CD4-positive, alpha-beta T cell treated with Interleukin-21 for 1 hour (primary cell): ENCODE results near the gene PHF19.

ENCODE experiments used
- DNase-seq: peaks from one replicate; pipeline ENCODE4 v3.0.0-alpha.2; 2020

The PHF19 gene

GRCh38 chr9:120852240-120853010 lies 24.6 kb downstream of the PHF19 start:
- DNase-seq, result no peak

GRCh38 chr9:120851449-120851848 lies 25.5 kb downstream of the PHF19 start:
- DNase-seq, result no peak

- no peak for DNase-seq
Measured at GRCh38 chr9:120850315-120850714, 26.7 kb downstream of the PHF19 start.

- DNase-seq, result no peak
Measured at GRCh38 chr9:120846906-120847305, 30.1 kb downstream of the PHF19 start.

- peak; percentile 78 for DNase-seq
Measured at GRCh38 chr9:120846251-120846889, 30.6 kb downstream of the PHF19 start.

GRCh38 chr9:120845255-120845654 lies 31.7 kb downstream of the PHF19 start:
- no peak for DNase-seq

- DNase-seq, result peak; percentile 99
Measured at GRCh38 chr9:120842685-120843485, 34.1 kb downstream of the PHF19 start, which contains the start of gene PSMD5. Gene PSMD5, minus strand, starts transcription at chr9:120842922. Its CDS starts 13 bp downstream, at chr9:120842909.

GRCh38 chr9:120841930-120842684 lies 34.9 kb downstream of the PHF19 start:
- no peak for DNase-seq

GRCh38 chr9:120839146-120839545 lies 37.8 kb downstream of the PHF19 start:
- no peak for DNase-seq

GRCh38 chr9:120837921-120838320 lies 39.1 kb downstream of the PHF19 start:
- no peak for DNase-seq

GRCh38 chr9:120833325-120833724 lies 43.7 kb downstream of the PHF19 start:
- no peak for DNase-seq

- DNase-seq, result no peak
Measured at GRCh38 chr9:120832807-120833206, 44.2 kb downstream of the PHF19 start.

- DNase-seq, result no peak
Measured at GRCh38 chr9:120830865-120831264, 46.1 kb downstream of the PHF19 start.

- no peak for DNase-seq
Measured at GRCh38 chr9:120830151-120830550, 46.8 kb downstream of the PHF19 start.

- no peak for DNase-seq
Measured at GRCh38 chr9:120829650-120830049, 47.3 kb downstream of the PHF19 start.

GRCh38 chr9:120820095-120820494 lies 56.9 kb downstream of the PHF19 start:
- DNase-seq, result no peak

- no peak for DNase-seq
Measured at GRCh38 chr9:120818595-120818994, 58.4 kb downstream of the PHF19 start.

GRCh38 chr9:120815075-120815474 lies 61.9 kb downstream of the PHF19 start:
- no peak for DNase-seq

- DNase-seq, result no peak
Measured at GRCh38 chr9:120808931-120809330, 68.1 kb downstream of the PHF19 start.

- DNase-seq, result no peak
Measured at GRCh38 chr9:120807607-120808379, 69.2 kb downstream of the PHF19 start.
